C4-2B (cell line): Measurements from ENCODE around the gene B4GALT6.

Source experiments
- H3K27ac ChIP-seq: fragments of 450-650 bp; 2 replicates; pipeline ENCODE4 v1.5.1; 2017
- CTCF ChIP-seq: fragments of 450-650 bp; conservative IDR thresholded peaks from 2 replicates; pipeline ENCODE4 v1.5.1; 2017; ENCODE audit warnings: mild to moderate bottlenecking
- ZFX ChIP-seq: fragments of 450-650 bp; IDR thresholded peaks from 2 replicates; pipeline ENCODE4 v1.6.1; 2017

Gene B4GALT6

GRCh38 chr18:31632356-31632755 lies 52.0 kb downstream of the B4GALT6 start:
- no peak overlapping the region for H3K27ac ChIP-seq
- no peak for TF ChIP-seq CTCF
- no peak for TF ChIP-seq ZFX

GRCh38 chr18:31631526-31631925 lies 52.9 kb downstream of the B4GALT6 start:
- no peak overlapping the region for H3K27ac ChIP-seq
- no peak for TF ChIP-seq ZFX
- no peak for TF ChIP-seq CTCF

GRCh38 chr18:31630549-31630948 lies 53.8 kb downstream of the B4GALT6 start:
- H3K27ac ChIP-seq = no peak overlapping the region
- TF ChIP-seq CTCF (no peak), ZFX (no peak)

GRCh38 chr18:31626409-31626808 lies 58.0 kb downstream of the B4GALT6 start:
- no peak overlapping the region for H3K27ac ChIP-seq
- TF ChIP-seq CTCF (peak; percentile 26), ZFX (no peak)

GRCh38 chr18:31624892-31625640 lies 59.3 kb downstream of the B4GALT6 start:
- no peak for TF ChIP-seq CTCF
- TF ChIP-seq ZFX = no peak
- no peak overlapping the region for H3K27ac ChIP-seq

GRCh38 chr18:31619291-31619690 lies 65.1 kb downstream of the B4GALT6 start:
- TF ChIP-seq ZFX = no peak
- TF ChIP-seq CTCF = no peak

GRCh38 chr18:31618801-31619200 lies 65.6 kb downstream of the B4GALT6 start:
- TF ChIP-seq CTCF (no peak), ZFX (no peak)
- H3K27ac ChIP-seq = no peak overlapping the region

More at GRCh38 chr18:31619291-31619690, 65.1 kb downstream of the B4GALT6 start:
- H3K27ac ChIP-seq = no peak overlapping the region
